Measurements from ENCODE around the gene UBASH3B. TPM values are rescaled to one million over a fixed set of nuclear protein-coding genes. Genes with fewer than 3 reads are reported as not detected.

Gene UBASH3B
- total RNA-seq, 1 experiment from 2014 or later = 81.9 TPM

- H3K9me3 ChIP-seq (ENCODE audit: insufficient read depth, low read depth) = no peaks in the 10 kb centered on the region; the same call in 1 of the 2 replicates
- peaks cover 72% of the 10 kb centered on the region for H3F3A ChIP-seq (ENCODE audit: insufficient read depth, low read depth)
- no peaks in the 10 kb centered on the region for H3K27me3 ChIP-seq (ENCODE audit: insufficient read depth, low read depth)
- BruUV-seq (replicated peaks) = no TSS peak
- ChIA-PET CTCF (no interaction called here), POLR2A (ENCODE audit: unreplicated experiment) (no interaction called here)
- H3K4me1 ChIP-seq (replicated peaks; ENCODE audit: insufficient read depth) = peaks cover 48% of the 10 kb centered on the region
- H3K27ac ChIP-seq = peak overlapping the region; percentile 66
- H3K9me2 ChIP-seq (ENCODE audit: insufficient read depth) = no peaks in the 10 kb centered on the region
- TF ChIP-seq CTCF (conservative IDR thresholded peaks at IDR 0.05) (no peak), EZH2 (IDR thresholded peaks at IDR 0.05; ENCODE audit: low read depth) (no peak)
- H4K20me1 ChIP-seq (ENCODE audit: insufficient read depth) = peaks cover 1% of the 10 kb centered on the region
- DNase-seq = no peak
- H2AFZ ChIP-seq = no peak overlapping the region
- intact Hi-C loops (cut with micrococcal nuclease; ENCODE audit: unreplicated experiment) = loop anchor here (5.0 kb wide), 1 partner anchor 355 kb away; the partner anchor contains the start of gene HSPA8
- H3K4me2 ChIP-seq = peak overlapping the region; percentile 36
- no peak overlapping the region for H3K4me3 ChIP-seq
- H3K79me2 ChIP-seq (ENCODE audit: low read depth) = peaks cover 94% of the 10 kb centered on the region
- peaks cover 9% of the 10 kb centered on the region; the same call in 1 of the 2 replicates for H3K36me3 ChIP-seq (ENCODE audit: low read depth)
Measured at GRCh38 chr11:122707111-122707510, 51.6 kb downstream of the UBASH3B start.

GRCh38 chr11:122707901-122708300, 52.4 kb downstream of the UBASH3B start:
- intact Hi-C loops (cut with micrococcal nuclease; ENCODE audit: unreplicated experiment) = loop anchor here (2.0 to 5.0 kb wide), 2 partner anchors 47 to 354 kb away; partner anchors contain the start of gene HSPA8
- peak overlapping the region; percentile 51 for H3K4me2 ChIP-seq
- ChIA-PET POLR2A (ENCODE audit: unreplicated experiment) (interaction anchor here (0.7 kb wide), 1 partner anchor 142 kb away, joined by 9 read pairs; no protein-coding TSS in a partner anchor), CTCF (no interaction called here)
- H3K36me3 ChIP-seq (ENCODE audit: low read depth) = peaks cover 9% of the 10 kb centered on the region; the same call in 1 of the 2 replicates
- H3F3A ChIP-seq (ENCODE audit: insufficient read depth, low read depth) = peaks cover 71% of the 10 kb centered on the region
- no peak overlapping the region for H3K4me3 ChIP-seq
- H3K27me3 ChIP-seq (ENCODE audit: insufficient read depth, low read depth) = no peaks in the 10 kb centered on the region
- peaks cover 92% of the 10 kb centered on the region for H3K79me2 ChIP-seq (ENCODE audit: low read depth)
- H3K9me2 ChIP-seq (ENCODE audit: insufficient read depth) = no peaks in the 10 kb centered on the region
- peaks cover 48% of the 10 kb centered on the region for H3K4me1 ChIP-seq (replicated peaks; ENCODE audit: insufficient read depth)
- no peaks in the 10 kb centered on the region for H3K9me3 ChIP-seq (ENCODE audit: insufficient read depth, low read depth)
- BruUV-seq (replicated peaks) = no TSS peak
- peak overlapping the region; percentile 75 for H3K27ac ChIP-seq
- no peaks in the 10 kb centered on the region; the same call in 1 of the 2 replicates for H4K20me1 ChIP-seq (ENCODE audit: insufficient read depth)
- DNase-seq = no peak
- H2AFZ ChIP-seq = no peak overlapping the region
- no peak for TF ChIP-seq CTCF (conservative IDR thresholded peaks at IDR 0.05)
- TF ChIP-seq EZH2 (IDR thresholded peaks at IDR 0.05; ENCODE audit: low read depth) = no peak

- peak overlapping the region; percentile 75 for H3K27ac ChIP-seq
- H3K79me2 ChIP-seq (ENCODE audit: low read depth) = peaks cover 92% of the 10 kb centered on the region
- TF ChIP-seq EZH2 (IDR thresholded peaks at IDR 0.05; ENCODE audit: low read depth) = no peak
- no peak for TF ChIP-seq CTCF (conservative IDR thresholded peaks at IDR 0.05)
- DNase-seq = peak; percentile 64 to 86
- H3K4me2 ChIP-seq = peak overlapping the region; percentile 51
- peaks cover 6% of the 10 kb centered on the region; the same call in 1 of the 2 replicates for H3K36me3 ChIP-seq (ENCODE audit: low read depth)
- no peaks in the 10 kb centered on the region for H3K9me3 ChIP-seq (ENCODE audit: insufficient read depth, low read depth)
- TSS peak; percentile 2 for BruUV-seq (replicated peaks)
- H3K9me2 ChIP-seq (ENCODE audit: insufficient read depth) = no peaks in the 10 kb centered on the region
- peaks cover 65% of the 10 kb centered on the region for H3F3A ChIP-seq (ENCODE audit: insufficient read depth, low read depth)
- H2AFZ ChIP-seq = no peak overlapping the region
- H3K27me3 ChIP-seq (ENCODE audit: insufficient read depth, low read depth) = no peaks in the 10 kb centered on the region
- intact Hi-C loops (cut with micrococcal nuclease; ENCODE audit: unreplicated experiment) = loop anchor here (2.0 to 5.0 kb wide), 2 partner anchors 48 to 353 kb away; partner anchors contain the start of gene HSPA8
- CTCF ChIA-PET = interaction anchor here (0.6 kb wide), 2 partner anchors 35 to 53 kb away, joined by 3 to 7 read pairs; no protein-coding TSS in a partner anchor
- no peak overlapping the region for H3K4me3 ChIP-seq
- POLR2A ChIA-PET (ENCODE audit: unreplicated experiment) = interaction anchor here (0.6 kb wide), 1 partner anchor 62 kb away, joined by 3 read pairs; no protein-coding TSS in a partner anchor
- no peaks in the 10 kb centered on the region; the same call in 1 of the 2 replicates for H4K20me1 ChIP-seq (ENCODE audit: insufficient read depth)
- H3K4me1 ChIP-seq (replicated peaks; ENCODE audit: insufficient read depth) = peaks cover 48% of the 10 kb centered on the region
Measured at GRCh38 chr11:122709039-122709760, 53.7 kb downstream of the UBASH3B start.

All from PC-9 (cell line).